HepG2 (cell line): Measurements from ENCODE around the gene CRYBA2. TPM values are rescaled to one million over a fixed set of nuclear protein-coding genes. Genes with fewer than 3 reads are reported as not detected.

Source experiments
- BRD4 ChIP-seq: sonication (generic); formaldehyde crosslinking; IDR thresholded peaks from 2 replicates; pipeline ENCODE4 v1.4.0; 2020; ENCODE audit warnings: missing genetic modification reagents
- CAMTA2 ChIP-seq: sonication (generic); formaldehyde crosslinking; IDR thresholded peaks from 2 replicates; pipeline ENCODE4 v1.4.0; 2020; ENCODE audit warnings: mild to moderate bottlenecking, missing genetic modification reagents, borderline replicate concordance
- CBFB ChIP-seq: sonication (generic); formaldehyde crosslinking; IDR thresholded peaks from 2 replicates; pipeline ENCODE4 v1.4.0; 2020; ENCODE audit warnings: missing genetic modification reagents
- EEA1 ChIP-seq: sonication (generic); formaldehyde crosslinking; IDR thresholded peaks from 2 replicates; pipeline ENCODE4 v1.5.1; 2020; ENCODE audit warnings: mild to moderate bottlenecking, missing genetic modification reagents, borderline replicate concordance
- ELF3 ChIP-seq: IDR thresholded peaks from 2 replicates; pipeline ENCODE4 v1.6.1; 2016; ENCODE audit warnings: missing genetic modification reagents, missing compliant biosample characterization
- GATAD2A ChIP-seq: IDR thresholded peaks from 2 replicates; pipeline ENCODE4 v1.6.1; 2016
- HDAC2 ChIP-seq: sonication (generic); formaldehyde crosslinking; IDR thresholded peaks from 2 replicates; pipeline ENCODE4 v1.4.0; 2020; ENCODE audit warnings: missing genetic modification reagents
- HOXA3 ChIP-seq: sonication (generic); formaldehyde crosslinking; IDR thresholded peaks from 2 replicates; pipeline ENCODE4 v1.5.0; 2020; ENCODE audit warnings: missing genetic modification reagents
- MTA3 ChIP-seq: sonication (generic); formaldehyde crosslinking; IDR thresholded peaks from 2 replicates; pipeline ENCODE4 v1.4.0; 2020; ENCODE audit warnings: missing genetic modification reagents
- NR2F6 ChIP-seq, 2 experiments: IDR thresholded peaks; 2 replicates each; pipeline ENCODE4 v1.6.1; 2016; ENCODE audit warnings: antibody characterized with exemption in 1 of 2, mild to moderate bottlenecking in 1 of 2
- TEAD3 ChIP-seq: optimal IDR thresholded peaks from 2 replicates; pipeline ENCODE3; 2016; ENCODE audit warnings: borderline replicate concordance
- ZFP82 ChIP-seq: sonication (generic); formaldehyde crosslinking; IDR thresholded peaks from 2 replicates; pipeline ENCODE4 v1.5.1; 2020; ENCODE audit warnings: mild to moderate bottlenecking, missing genetic modification reagents, borderline replicate concordance
- ZNF329 ChIP-seq: sonication (generic); formaldehyde crosslinking; IDR thresholded peaks from 2 replicates; pipeline ENCODE4 v1.9.0; 2021; ENCODE audit warnings: low read depth, mild to moderate bottlenecking, missing genetic modification reagents
- ZNF383 ChIP-seq: sonication (generic); formaldehyde crosslinking; IDR thresholded peaks from 2 replicates; pipeline ENCODE4 v1.4.0; 2020; ENCODE audit warnings: missing genetic modification reagents, mild to moderate bottlenecking, borderline replicate concordance
- ZNF484 ChIP-seq: sonication (generic); formaldehyde crosslinking; IDR thresholded peaks from 2 replicates; pipeline ENCODE4 v1.5.1; 2020; ENCODE audit warnings: mild to moderate bottlenecking, low read depth, missing genetic modification reagents, borderline replicate concordance
- ZNF607 ChIP-seq: sonication (generic); formaldehyde crosslinking; IDR thresholded peaks from 2 replicates; pipeline ENCODE4 v1.5.1; 2020; ENCODE audit warnings: missing genetic modification reagents, mild to moderate bottlenecking, borderline replicate concordance
- ZNF720 ChIP-seq: sonication (generic); formaldehyde crosslinking; IDR thresholded peaks from 2 replicates; pipeline ENCODE4 v1.4.0; 2020; ENCODE audit warnings: missing genetic modification reagents
- ZNF850 ChIP-seq: sonication (generic); formaldehyde crosslinking; conservative IDR thresholded peaks from 2 replicates; pipeline ENCODE4 v1.9.0; 2021; ENCODE audit warnings: mild to moderate bottlenecking, missing genetic modification reagents
- polyA plus RNA-seq, 8 experiments: library from polyadenylated mRNA; depleted of rRNA in 3 of 8; stranded (reverse) in 7 of 8; unstranded in 1 of 8; fragments of >200 nt; fragmentation: Illumina TruSeq in 4 of 8; extraction: Trizol in 4 of 8; gene quantifications; 2 replicates each; pipeline versions ENCODE4 v1.2.1 to v1.2.3, GENCODE V29; 2011 to 2016; ENCODE audit warnings: low read depth in 4 of 8, missing spikeins in 1 of 8, mixed read lengths in 1 of 8; ENCODE audit not compliant: insufficient read depth in 1 of 8
- total RNA-seq, 5 experiments: library from RNA; depleted of rRNA; stranded (reverse); fragments of >200 nt; fragmentation: Illumina TruSeq; extraction: Trizol; gene quantifications; 2 replicates each; pipeline ENCODE4 v1.2.3, GENCODE V29; 2016; ENCODE audit warnings: low read depth in 1 of 5
- TF ChIP-seq, protein P1 (sequence below): sonication (generic); formaldehyde crosslinking; IDR thresholded peaks from 2 replicates; pipeline ENCODE4 v1.4.0; 2020; ENCODE audit warnings: missing genetic modification reagents, borderline replicate concordance
- TF ChIP-seq, protein P2 (sequence below): IDR thresholded peaks from 2 replicates; pipeline ENCODE4 v1.6.1; 2016; ENCODE audit warnings: low read depth, borderline replicate concordance
- TF ChIP-seq, protein P3 (sequence below): sonication (generic); formaldehyde crosslinking; IDR thresholded peaks from 2 replicates; pipeline ENCODE4 v1.5.0; 2020; ENCODE audit warnings: mild to moderate bottlenecking, missing genetic modification reagents
- TF ChIP-seq, protein P4 (sequence below): sonication (generic); formaldehyde crosslinking; IDR thresholded peaks from 2 replicates; pipeline ENCODE4 v1.4.0; 2020; ENCODE audit warnings: missing genetic modification reagents, mild to moderate bottlenecking, borderline replicate concordance
- TF ChIP-seq, protein P5 (sequence below): sonication (generic); formaldehyde crosslinking; IDR thresholded peaks from 2 replicates; pipeline ENCODE4 v1.8.0; 2022; ENCODE audit warnings: mild to moderate bottlenecking, missing genetic modification reagents, borderline replicate concordance

The CRYBA2 gene
- total and polyA plus RNA-seq, 2 of the 13 experiments (the other 11 are each of a cell fraction or from before 2014, with no cell fraction given): not detected

DNA sequence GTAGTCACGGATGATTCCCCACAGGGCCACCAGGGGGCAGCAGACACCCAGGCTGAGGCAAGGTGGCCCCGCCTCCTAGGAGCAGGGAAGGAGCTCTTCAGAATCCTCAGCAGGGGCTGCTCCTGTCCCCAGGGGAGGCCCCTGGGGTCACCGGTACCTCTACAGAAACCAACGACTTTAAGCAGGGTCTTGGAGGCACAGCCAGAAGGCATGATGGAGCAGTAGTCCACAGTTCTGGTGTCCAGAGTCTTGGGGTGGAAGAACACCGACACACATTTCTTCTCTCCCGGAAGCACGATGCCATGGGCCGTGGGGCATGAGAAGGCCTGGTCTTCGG, 36.6 kb upstream of the CRYBA2 start (continued):
- TF ChIP-seq, protein P1, sequence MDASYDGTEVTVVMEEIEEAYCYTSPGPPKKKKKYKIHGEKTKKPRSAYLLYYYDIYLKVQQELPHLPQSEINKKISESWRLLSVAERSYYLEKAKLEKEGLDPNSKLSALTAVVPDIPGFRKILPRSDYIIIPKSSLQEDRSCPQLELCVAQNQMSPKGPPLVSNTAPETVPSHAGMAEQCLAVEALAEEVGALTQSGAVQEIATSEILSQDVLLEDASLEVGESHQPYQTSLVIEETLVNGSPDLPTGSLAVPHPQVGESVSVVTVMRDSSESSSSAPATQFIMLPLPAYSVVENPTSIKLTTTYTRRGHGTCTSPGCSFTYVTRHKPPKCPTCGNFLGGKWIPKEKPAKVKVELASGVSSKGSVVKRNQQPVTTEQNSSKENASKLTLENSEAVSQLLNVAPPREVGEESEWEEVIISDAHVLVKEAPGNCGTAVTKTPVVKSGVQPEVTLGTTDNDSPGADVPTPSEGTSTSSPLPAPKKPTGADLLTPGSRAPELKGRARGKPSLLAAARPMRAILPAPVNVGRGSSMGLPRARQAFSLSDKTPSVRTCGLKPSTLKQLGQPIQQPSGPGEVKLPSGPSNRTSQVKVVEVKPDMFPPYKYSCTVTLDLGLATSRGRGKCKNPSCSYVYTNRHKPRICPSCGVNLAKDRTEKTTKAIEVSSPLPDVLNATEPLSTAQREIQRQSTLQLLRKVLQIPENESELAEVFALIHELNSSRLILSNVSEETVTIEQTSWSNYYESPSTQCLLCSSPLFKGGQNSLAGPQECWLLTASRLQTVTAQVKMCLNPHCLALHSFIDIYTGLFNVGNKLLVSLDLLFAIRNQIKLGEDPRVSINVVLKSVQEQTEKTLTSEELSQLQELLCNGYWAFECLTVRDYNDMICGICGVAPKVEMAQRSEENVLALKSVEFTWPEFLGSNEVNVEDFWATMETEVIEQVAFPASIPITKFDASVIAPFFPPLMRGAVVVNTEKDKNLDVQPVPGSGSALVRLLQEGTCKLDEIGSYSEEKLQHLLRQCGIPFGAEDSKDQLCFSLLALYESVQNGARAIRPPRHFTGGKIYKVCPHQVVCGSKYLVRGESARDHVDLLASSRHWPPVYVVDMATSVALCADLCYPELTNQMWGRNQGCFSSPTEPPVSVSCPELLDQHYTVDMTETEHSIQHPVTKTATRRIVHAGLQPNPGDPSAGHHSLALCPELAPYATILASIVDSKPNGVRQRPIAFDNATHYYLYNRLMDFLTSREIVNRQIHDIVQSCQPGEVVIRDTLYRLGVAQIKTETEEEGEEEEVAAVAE (CRISPR knock-in tag): no peak
- TF ChIP-seq, protein P2, sequence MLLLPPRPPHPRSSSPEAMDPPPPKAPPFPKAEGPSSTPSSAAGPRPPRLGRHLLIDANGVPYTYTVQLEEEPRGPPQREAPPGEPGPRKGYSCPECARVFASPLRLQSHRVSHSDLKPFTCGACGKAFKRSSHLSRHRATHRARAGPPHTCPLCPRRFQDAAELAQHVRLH (CRISPR knock-in tag): 0 out of 2 replicates have a peak, but pooled peaks have one; percentile 34
- TF ChIP-seq, protein P3, sequence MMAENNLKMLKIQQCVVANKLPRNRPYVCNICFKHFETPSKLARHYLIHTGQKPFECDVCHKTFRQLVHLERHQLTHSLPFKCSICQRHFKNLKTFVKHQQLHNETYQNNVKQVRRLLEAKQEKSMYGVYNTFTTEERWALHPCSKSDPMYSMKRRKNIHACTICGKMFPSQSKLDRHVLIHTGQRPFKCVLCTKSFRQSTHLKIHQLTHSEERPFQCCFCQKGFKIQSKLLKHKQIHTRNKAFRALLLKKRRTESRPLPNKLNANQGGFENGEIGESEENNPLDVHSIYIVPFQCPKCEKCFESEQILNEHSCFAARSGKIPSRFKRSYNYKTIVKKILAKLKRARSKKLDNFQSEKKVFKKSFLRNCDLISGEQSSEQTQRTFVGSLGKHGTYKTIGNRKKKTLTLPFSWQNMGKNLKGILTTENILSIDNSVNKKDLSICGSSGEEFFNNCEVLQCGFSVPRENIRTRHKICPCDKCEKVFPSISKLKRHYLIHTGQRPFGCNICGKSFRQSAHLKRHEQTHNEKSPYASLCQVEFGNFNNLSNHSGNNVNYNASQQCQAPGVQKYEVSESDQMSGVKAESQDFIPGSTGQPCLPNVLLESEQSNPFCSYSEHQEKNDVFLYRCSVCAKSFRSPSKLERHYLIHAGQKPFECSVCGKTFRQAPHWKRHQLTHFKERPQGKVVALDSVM (CRISPR knock-in tag): no peak
- no peak for TF ChIP-seq MTA3
- TF ChIP-seq ZNF607 (CRISPR knock-in tag): no peak
- no peak for TF ChIP-seq HOXA3 (CRISPR knock-in tag)
- TF ChIP-seq ZFP82 (CRISPR knock-in tag): no peak
- TF ChIP-seq ZNF383 (CRISPR knock-in tag): no peak
- peak; percentile 37; the same call in 1 of the 2 replicates for TF ChIP-seq GATAD2A (CRISPR knock-in tag)
- peak; percentile 34 for TF ChIP-seq TEAD3 (CRISPR knock-in tag)
- no peak for TF ChIP-seq NR2F6 (IDR thresholded peaks at IDR 0.05)
- no peak for TF ChIP-seq NR2F6 (CRISPR knock-in tag; IDR thresholded peaks at IDR 0.05)
- TF ChIP-seq BRD4 (CRISPR knock-in tag): no peak
- TF ChIP-seq ELF3 (CRISPR knock-in tag): 0 out of 2 replicates have a peak, but pooled peaks have one; percentile 35
- TF ChIP-seq EEA1 (CRISPR knock-in tag): no peak
- TF ChIP-seq ZNF329: no peak
- TF ChIP-seq HDAC2 (CRISPR knock-in tag): no peak
- TF ChIP-seq, protein P4, sequence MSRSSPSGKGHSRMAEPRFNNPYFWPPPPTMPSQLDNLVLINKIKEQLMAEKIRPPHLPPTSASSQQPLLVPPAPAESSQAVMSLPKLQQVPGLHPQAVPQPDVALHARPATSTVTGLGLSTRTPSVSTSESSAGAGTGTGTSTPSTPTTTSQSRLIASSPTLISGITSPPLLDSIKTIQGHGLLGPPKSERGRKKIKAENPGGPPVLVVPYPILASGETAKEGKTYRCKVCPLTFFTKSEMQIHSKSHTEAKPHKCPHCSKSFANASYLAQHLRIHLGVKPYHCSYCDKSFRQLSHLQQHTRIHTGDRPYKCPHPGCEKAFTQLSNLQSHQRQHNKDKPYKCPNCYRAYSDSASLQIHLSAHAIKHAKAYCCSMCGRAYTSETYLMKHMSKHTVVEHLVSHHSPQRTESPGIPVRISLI (CRISPR knock-in tag): no peak
- no peak for TF ChIP-seq CBFB (CRISPR knock-in tag)
- TF ChIP-seq, protein P5, sequence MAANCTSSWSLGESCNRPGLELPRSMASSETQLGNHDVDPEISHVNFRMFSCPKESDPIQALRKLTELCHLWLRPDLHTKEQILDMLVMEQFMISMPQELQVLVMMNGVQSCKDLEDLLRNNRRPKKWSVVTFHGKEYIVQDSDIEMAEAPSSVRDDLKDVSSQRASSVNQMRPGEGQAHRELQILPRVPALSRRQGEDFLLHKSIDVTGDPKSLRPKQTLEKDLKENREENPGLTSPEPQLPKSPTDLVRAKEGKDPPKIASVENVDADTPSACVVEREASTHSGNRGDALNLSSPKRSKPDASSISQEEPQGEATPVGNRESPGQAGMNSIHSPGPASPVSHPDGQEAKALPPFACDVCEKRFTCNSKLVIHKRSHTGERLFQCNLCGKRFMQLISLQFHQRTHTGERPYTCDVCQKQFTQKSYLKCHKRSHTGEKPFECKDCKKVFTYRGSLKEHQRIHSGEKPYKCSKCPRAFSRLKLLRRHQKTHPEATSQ (CRISPR knock-in tag): no peak
- no peak for TF ChIP-seq ZNF850 (CRISPR knock-in tag)
- no peak for TF ChIP-seq ZNF720 (CRISPR knock-in tag)
- no peak for TF ChIP-seq CAMTA2 (CRISPR knock-in tag)
- no peak for TF ChIP-seq ZNF484
